Liver (tissue), 9 donors: Measurements from ENCODE around the gene MARCKS. TPM values are rescaled to one million over a fixed set of nuclear protein-coding genes. Genes with fewer than 3 reads are reported as not detected.

Experiments used
- DNase-seq: peaks from one replicate; pipeline ENCODE4 v3.0.0-alpha.2; 2017; ENCODE audit warnings: low spot score
- H3K27ac ChIP-seq, 2 donors: one replicate each; pipeline ENCODE4 v1.7.0; 2013; ENCODE audit warnings: inconsistent platforms in 2 of 2, low read length in 2 of 2, control low read depth in 1 of 2, low read depth in 1 of 2, mild to moderate bottlenecking in 1 of 2
- H3K27me3 ChIP-seq, 4 donors: one replicate each; pipeline versions ENCODE4 v1.6.1 to v1.7.0; 2013; ENCODE audit warnings: low read length in 3 of 4, inconsistent platforms in 1 of 4, mild to moderate bottlenecking in 1 of 4, moderate library complexity in 1 of 4; ENCODE audit not compliant: control insufficient read depth in 4 of 4, insufficient read depth in 4 of 4
- H3K36me3 ChIP-seq, 4 donors: one replicate each; pipeline versions ENCODE4 v1.6.1 to v1.7.0; 2013; ENCODE audit warnings: low read length in 3 of 4, mild to moderate bottlenecking in 3 of 4, low read depth in 1 of 4, moderate library complexity in 1 of 4; ENCODE audit not compliant: control insufficient read depth in 4 of 4, insufficient read depth in 3 of 4
- H3K4me1 ChIP-seq, 4 donors: one replicate each; pipeline versions ENCODE4 v1.6.1 to v1.7.0; 2013; ENCODE audit warnings: low read length in 3 of 4, mild to moderate bottlenecking in 3 of 4, moderate library complexity in 1 of 4; ENCODE audit not compliant: control insufficient read depth in 4 of 4, insufficient read depth in 4 of 4
- H3K4me3 ChIP-seq, 3 donors: one replicate each; pipeline versions ENCODE4 v1.6.1 to v1.7.0; 2013; ENCODE audit warnings: low read length in 3 of 3, control low read depth in 1 of 3, low read depth in 1 of 3, mild to moderate bottlenecking in 1 of 3
- H3K9ac ChIP-seq, 2 donors: one replicate each; pipeline ENCODE4 v1.7.0; 2013; ENCODE audit warnings: low read length in 2 of 2, mild to moderate bottlenecking in 2 of 2, moderate library complexity in 2 of 2, control low read depth in 1 of 2, low read depth in 1 of 2
- H3K9me3 ChIP-seq, 4 donors: one replicate each; pipeline versions ENCODE4 v1.6.1 to v1.7.0; 2013; ENCODE audit warnings: low read length in 3 of 4; ENCODE audit not compliant: control insufficient read depth in 4 of 4
- ATF3 ChIP-seq: IDR thresholded peaks from 2 replicates; pipeline ENCODE4 v1.6.1; 2016; ENCODE audit warnings: antibody characterized with exemption
- CTCF ChIP-seq: fragments of 150-350 bp; IDR thresholded peaks from 2 replicates; pipeline ENCODE4 v1.5.1; 2017; ENCODE audit warnings: improper control_type of control experiment, low read depth, low read length; ENCODE audit not compliant: missing input control
- EGR1 ChIP-seq, 2 donors: IDR thresholded peaks; 2 replicates each; pipeline ENCODE4 v1.6.1; 2016 to 2018; ENCODE audit warnings: antibody characterized with exemption in 2 of 2, low read depth in 2 of 2
- FOXA1 ChIP-seq: IDR thresholded peaks from 2 replicates; pipeline ENCODE4 v1.6.1; 2016; ENCODE audit warnings: antibody characterized with exemption
- FOXA2 ChIP-seq: IDR thresholded peaks from 2 replicates; pipeline ENCODE4 v1.6.1; 2016; ENCODE audit warnings: antibody characterized with exemption
- GABPA ChIP-seq, 2 donors: IDR thresholded peaks in 1 of 2; conservative IDR thresholded peaks in 1 of 2; 2 replicates each; pipeline ENCODE4 v1.6.1; 2016; ENCODE audit warnings: antibody characterized with exemption in 2 of 2, mild to moderate bottlenecking in 1 of 2, moderate library complexity in 1 of 2
- HNF4A ChIP-seq, 2 donors: conservative IDR thresholded peaks; 2 replicates each; pipeline ENCODE4 v1.6.1; 2016; ENCODE audit warnings: antibody characterized with exemption in 2 of 2, mild to moderate bottlenecking in 2 of 2
- HNF4G ChIP-seq: IDR thresholded peaks from 2 replicates; pipeline ENCODE4 v1.6.1; 2016; ENCODE audit warnings: antibody characterized with exemption
- JUND ChIP-seq, 2 donors: IDR thresholded peaks; 2 replicates each; pipeline ENCODE4 v1.6.1; 2016; ENCODE audit warnings: antibody characterized with exemption in 2 of 2
- MAX ChIP-seq: IDR thresholded peaks from 2 replicates; pipeline ENCODE4 v1.6.1; 2016; ENCODE audit warnings: antibody characterized with exemption
- NR2F2 ChIP-seq: IDR thresholded peaks from 2 replicates; pipeline ENCODE4 v1.6.1; 2016; ENCODE audit warnings: antibody characterized with exemption
- RAD21 ChIP-seq, 2 donors: IDR thresholded peaks; 2 replicates each; pipeline ENCODE4 v1.6.1; 2016; ENCODE audit warnings: antibody characterized with exemption in 2 of 2, mild to moderate bottlenecking in 2 of 2
- REST ChIP-seq: IDR thresholded peaks from 2 replicates; pipeline ENCODE4 v1.6.1; 2016; ENCODE audit warnings: antibody characterized with exemption, mild to moderate bottlenecking
- RXRA ChIP-seq, 2 donors: IDR thresholded peaks; 2 replicates each; pipeline ENCODE4 v1.6.1; 2017 to 2018; ENCODE audit warnings: antibody characterized with exemption in 2 of 2, mild to moderate bottlenecking in 1 of 2
- SP1 ChIP-seq: IDR thresholded peaks from 2 replicates; pipeline ENCODE4 v1.6.1; 2018; ENCODE audit warnings: antibody characterized with exemption, mild to moderate bottlenecking
- TAF1 ChIP-seq: conservative IDR thresholded peaks from 2 replicates; pipeline ENCODE4 v1.6.1; 2016; ENCODE audit warnings: antibody characterized with exemption, mild to moderate bottlenecking
- YY1 ChIP-seq: IDR thresholded peaks from 2 replicates; pipeline ENCODE4 v1.6.1; 2016; ENCODE audit warnings: antibody characterized with exemption, mild to moderate bottlenecking
- ZBTB33 ChIP-seq: IDR thresholded peaks from 2 replicates; pipeline ENCODE4 v1.6.1; 2016; ENCODE audit warnings: antibody characterized with exemption
- WGBS: extraction: QIAGEN DNeasy Blood & Tissue Kit; methylation state at CpG from one replicate; pipeline ENCODE4 v1.1.7; 2013; 5-methylcytosine and 5-hydroxymethylcytosine counted together
- polyA plus RNA-seq, 2 donors: library from polyadenylated mRNA; stranded (reverse) in 1 of 2; unstranded in 1 of 2; fragments of 200-250 nt in 1 of 2; fragments of >200 nt in 1 of 2; fragmentation: Nextera tagmentation in 1 of 2; extraction: Ambion mirVana in 1 of 2; gene quantifications; one replicate each; pipeline versions ENCODE4 v1.2.1 to v1.2.3, GENCODE V29; 2013 to 2015
- total RNA-seq, 2 donors: library from RNA; depleted of rRNA; stranded (reverse); fragments of >200 nt; gene quantifications; one replicate each; pipeline ENCODE4 v1.2.3, GENCODE V29; 2014
- donor health status: healthy.
- donor health status: healthy.
- donor health status: healthy.
- donor health status: healthy.
- donor health status: healthy.

MARCKS gene
- total and polyA plus RNA-seq, 4 donors, result 3.6 to 31.6 (median 5.9) TPM

GRCh38 chr6:113870917-113871316 is 13.8 kb downstream of the MARCKS start (continued):
- no peak for TF ChIP-seq GABPA (IDR thresholded peaks at IDR 0.05 in 1 of 2, conservative IDR thresholded peaks at IDR 0.05 in 1 of 2)
- TF ChIP-seq RAD21 (IDR thresholded peaks at IDR 0.05), result no peak
- TF ChIP-seq YY1, result no peak
- no peak for TF ChIP-seq SP1
- no peak for TF ChIP-seq HNF4G

- Histone ChIP-seq H3K9ac (no peak overlapping the region), H3K27me3 (no peaks in the 10 kb centered on the region), H3K36me3 (peaks cover 0 to 5% (median 0%) of the 10 kb centered on the region in 4 donors), H3K4me3 (no peak overlapping the region), H3K4me1 (peaks cover 0 to 8% (median under 1%) of the 10 kb centered on the region in 4 donors), H3K9me3 (no peaks in the 10 kb centered on the region), H3K27ac (no peak overlapping the region)
- WGBS, result 52% methylated on average over 3 of the region's 3 CpGs
- TF ChIP-seq ZBTB33 (no peak), REST (no peak), ATF3 (no peak), RAD21 (IDR thresholded peaks at IDR 0.05) (no peak), HNF4A (conservative IDR thresholded peaks at IDR 0.05) (no peak), NR2F2 (no peak), TAF1 (no peak), FOXA2 (no peak), RXRA (IDR thresholded peaks at IDR 0.05) (no peak), FOXA1 (no peak), GABPA (IDR thresholded peaks at IDR 0.05 in 1 of 2, conservative IDR thresholded peaks at IDR 0.05 in 1 of 2) (no peak), EGR1 (IDR thresholded peaks at IDR 0.05; ENCODE audit: low read depth in 2 of 2) (no peak), SP1 (no peak), HNF4G (no peak), CTCF (no peak), MAX (no peak), YY1 (no peak), JUND (IDR thresholded peaks at IDR 0.05) (no peak)
- DNase-seq, result no peak
These were observed 14.8 kb downstream of the MARCKS start for GRCh38 chr6:113871975-113872374.
